Testis (tissue), 3 donors: ENCODE results near the gene PACSIN1. TPM values are rescaled to one million over a fixed set of nuclear protein-coding genes. Genes with fewer than 3 reads are reported as not detected.

Experiments used
- DNase-seq: peaks from one replicate; pipeline ENCODE4 v3.0.0-alpha.2; 2019
- H3K27ac ChIP-seq, 2 donors: fragments of 200-600 bp; sonication (generic); one replicate each; pipeline ENCODE4 v1.5.1; 2019
- H3K27me3 ChIP-seq: fragments of 200-600 bp; sonication (generic); one replicate; pipeline ENCODE4 v1.5.1; 2019
- H3K36me3 ChIP-seq: fragments of 200-600 bp; sonication (generic); one replicate; pipeline ENCODE4 v1.5.1; 2017; ENCODE audit warnings: low read depth; ENCODE audit errors: missing control alignments
- H3K4me1 ChIP-seq: fragments of 200-600 bp; sonication (generic); one replicate; pipeline ENCODE4 v1.5.1; 2019
- H3K4me3 ChIP-seq, 2 donors: fragments of 200-600 bp; sonication (generic); one replicate each; pipeline ENCODE4 v1.5.1; 2017 to 2019
- H3K9me3 ChIP-seq: fragments of 200-600 bp; sonication (generic); one replicate; pipeline ENCODE4 v1.5.1; 2017
- POLR2A ChIP-seq: fragments of 450-650 bp; IDR thresholded peaks from one replicate; pipeline ENCODE4 v1.6.1; 2017; ENCODE audit warnings: antibody characterized with exemption, mild to moderate bottlenecking, moderate library complexity
- WGBS, 2 donors: methylation state at CpG; one replicate each; pipeline ENCODE4 v1.1.5; 2018; 5-methylcytosine and 5-hydroxymethylcytosine counted together
- intact Hi-C: fragments of 100-400 bp; cut with DNase I; formaldehyde crosslinking; loops from one replicate; pipeline ENCODE4 v1.15.1; 2023; ENCODE audit warnings: low total_unique reads
- polyA plus RNA-seq: library from polyadenylated mRNA; stranded (reverse); fragments of 350-450 nt; fragmentation: Illumina TruSeq; extraction: RNeasy Lipid Tissue Mini Kit (QIAGEN cat#74804); gene quantifications from one replicate; pipeline ENCODE4 v1.2.3, GENCODE V29; 2014; ENCODE audit warnings: low read depth, low replicate concordance; ENCODE audit not compliant: insufficient read depth
- total RNA-seq, 2 donors: library from RNA; depleted of rRNA; stranded (reverse); fragments of >200 nt; gene quantifications; one replicate each; pipeline ENCODE4 v1.2.3, GENCODE V29; 2016
- TF ChIP-seq, protein P1 (sequence below), 3 experiments: fragments of 450-650 bp in 2 of 3; fragments of 200-600 bp in 1 of 3; sonication (generic) in 1 of 3; IDR thresholded peaks; one replicate each; pipeline ENCODE4 v1.5.1; 2016 to 2019; ENCODE audit warnings: antibody characterized with exemption in 3 of 3, mild to moderate bottlenecking in 2 of 3, moderate library complexity in 1 of 3

PACSIN1 gene
- total and polyA plus RNA-seq, 3 donors from 2014 or later: 2.1 to 3.1 (median 2.5) TPM

DNA sequence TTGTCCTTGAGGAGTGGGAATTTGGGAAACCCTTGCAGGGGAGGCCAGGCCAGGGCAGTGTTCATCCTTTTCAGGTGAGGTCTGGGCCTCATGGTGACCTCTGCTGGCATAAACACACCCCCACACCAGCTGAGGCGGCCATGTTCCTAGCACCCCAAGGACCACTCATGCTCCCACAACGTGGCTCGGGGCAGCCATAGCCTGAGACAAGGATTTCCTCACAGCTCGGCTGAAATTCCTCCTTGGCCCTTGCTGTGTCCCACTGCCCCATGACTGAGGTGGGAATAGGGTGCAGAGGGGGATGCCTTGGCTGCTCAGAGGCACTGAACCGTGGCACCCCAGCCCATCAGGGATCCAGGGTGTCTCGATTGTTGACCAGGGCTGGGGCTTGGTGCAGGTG lies 117.6 kb downstream of the PACSIN1 start:
- 93 to 95% methylated on average over 3 to 6 of the region's 6 CpGs for WGBS, 2 donors
- H3K27ac ChIP-seq: no peak overlapping the region
- intact Hi-C loops: no loop called here
- H3K4me3 ChIP-seq: no peak overlapping the region
- H3K27me3 ChIP-seq: no peaks in the 10 kb centered on the region
- no peak for TF ChIP-seq POLR2A
- TF ChIP-seq, protein P1, sequence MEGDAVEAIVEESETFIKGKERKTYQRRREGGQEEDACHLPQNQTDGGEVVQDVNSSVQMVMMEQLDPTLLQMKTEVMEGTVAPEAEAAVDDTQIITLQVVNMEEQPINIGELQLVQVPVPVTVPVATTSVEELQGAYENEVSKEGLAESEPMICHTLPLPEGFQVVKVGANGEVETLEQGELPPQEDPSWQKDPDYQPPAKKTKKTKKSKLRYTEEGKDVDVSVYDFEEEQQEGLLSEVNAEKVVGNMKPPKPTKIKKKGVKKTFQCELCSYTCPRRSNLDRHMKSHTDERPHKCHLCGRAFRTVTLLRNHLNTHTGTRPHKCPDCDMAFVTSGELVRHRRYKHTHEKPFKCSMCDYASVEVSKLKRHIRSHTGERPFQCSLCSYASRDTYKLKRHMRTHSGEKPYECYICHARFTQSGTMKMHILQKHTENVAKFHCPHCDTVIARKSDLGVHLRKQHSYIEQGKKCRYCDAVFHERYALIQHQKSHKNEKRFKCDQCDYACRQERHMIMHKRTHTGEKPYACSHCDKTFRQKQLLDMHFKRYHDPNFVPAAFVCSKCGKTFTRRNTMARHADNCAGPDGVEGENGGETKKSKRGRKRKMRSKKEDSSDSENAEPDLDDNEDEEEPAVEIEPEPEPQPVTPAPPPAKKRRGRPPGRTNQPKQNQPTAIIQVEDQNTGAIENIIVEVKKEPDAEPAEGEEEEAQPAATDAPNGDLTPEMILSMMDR (IDR thresholded peaks at IDR 0.05): no peak
- H3K9me3 ChIP-seq: no peaks in the 10 kb centered on the region
- no peak for DNase-seq
- H3K36me3 ChIP-seq: no peaks in the 10 kb centered on the region
- H3K4me1 ChIP-seq: no peaks in the 10 kb centered on the region

- H3K4me3 ChIP-seq: no peak overlapping the region
- TF ChIP-seq, protein P1 (IDR thresholded peaks at IDR 0.05): no peak
- TF ChIP-seq POLR2A: no peak
- DNase-seq: no peak
- WGBS, 2 donors: 72 to 79% methylated on average over 5 of the region's 5 CpGs
- intact Hi-C loops: no loop called here
- H3K27me3 ChIP-seq: no peaks in the 10 kb centered on the region
- H3K4me1 ChIP-seq: no peaks in the 10 kb centered on the region
- no peak overlapping the region for H3K27ac ChIP-seq
- H3K9me3 ChIP-seq: no peaks in the 10 kb centered on the region
- no peaks in the 10 kb centered on the region for H3K36me3 ChIP-seq
Measured at GRCh38 chr6:34583861-34584604, 118.2 kb downstream of the PACSIN1 start.

GRCh38 chr6:34584694-34585093 lies 118.8 kb downstream of the PACSIN1 start:
- DNase-seq: no peak
- no peak for TF ChIP-seq POLR2A
- TF ChIP-seq, protein P1 (IDR thresholded peaks at IDR 0.05): no peak
- Histone ChIP-seq H3K27me3 (no peaks in the 10 kb centered on the region), H3K36me3 (no peaks in the 10 kb centered on the region), H3K27ac (no peak overlapping the region), H3K4me1 (no peaks in the 10 kb centered on the region), H3K4me3 (no peak overlapping the region), H3K9me3 (no peaks in the 10 kb centered on the region)
- 85 to 91% methylated on average over 9 of the region's 9 CpGs for WGBS, 2 donors
- intact Hi-C loops: no loop called here

Other genes starting within 250 kb of the PACSIN1 start
- gene HMGA1, start 229.2 kb upstream of the PACSIN1 start, total RNA-seq: 100 to 1,000 TPM; 136 to 204 TPM
- gene HMGA1, start 229.2 kb upstream of the PACSIN1 start, polyA plus RNA-seq: 184 TPM
- 10 to 100 TPM; 27.6 to 35.8 TPM for gene SMIM29, start 217.1 kb upstream of the PACSIN1 start, total RNA-seq
- 19.3 TPM for gene SMIM29, start 217.1 kb upstream of the PACSIN1 start, polyA plus RNA-seq
- gene NUDT3, start 73.4 kb upstream of the PACSIN1 start, total RNA-seq: 10 to 100 TPM; 24.0 to 28.3 TPM
- gene NUDT3, start 73.4 kb upstream of the PACSIN1 start, polyA plus RNA-seq: 18.7 TPM
- gene RPS10, start 40.0 kb upstream of the PACSIN1 start, total RNA-seq: 1,000 to 10,000 TPM in 1 of 2 donors, 100 to 1,000 TPM in 1; 926 to 1,691 TPM
- gene RPS10, start 40.0 kb upstream of the PACSIN1 start, polyA plus RNA-seq: 1,309 TPM
- under 1 TPM; 0.47 to 0.62 TPM for gene SPDEF, start 90.3 kb downstream of the PACSIN1 start, total RNA-seq
- gene SPDEF, start 90.3 kb downstream of the PACSIN1 start, polyA plus RNA-seq: 0.33 TPM
- 10 to 100 TPM; 82.4 to 91.2 TPM for gene ILRUN, start 230.7 kb downstream of the PACSIN1 start, total RNA-seq
- gene ILRUN, start 230.7 kb downstream of the PACSIN1 start, polyA plus RNA-seq: 101 TPM